ENCODE data around the gene CPA2. TPM values are rescaled to one million over a fixed set of nuclear protein-coding genes. Genes with fewer than 3 reads are reported as not detected.

The CPA2 gene
- total RNA-seq, 4 donors from 2014 or later, result not detected

GRCh38 chr7:130332259-130333053, 65.8 kb downstream of the CPA2 start:
- TF ChIP-seq CTCF (IDR thresholded peaks at IDR 0.05; ENCODE audit: low read depth), result no peak

- TF ChIP-seq CTCF (IDR thresholded peaks at IDR 0.05; ENCODE audit: low read depth), result no peak
These were observed 67.2 kb downstream of the CPA2 start for GRCh38 chr7:130333832-130334231.

GRCh38 chr7:130334274-130334673, 67.6 kb downstream of the CPA2 start:
- TF ChIP-seq CTCF (IDR thresholded peaks at IDR 0.05; ENCODE audit: low read depth), result no peak

GRCh38 chr7:130337410-130337971, 70.8 kb downstream of the CPA2 start:
- no peak for TF ChIP-seq CTCF (IDR thresholded peaks at IDR 0.05; ENCODE audit: low read depth)

GRCh38 chr7:130338233-130338632, 71.6 kb downstream of the CPA2 start:
- no peak for TF ChIP-seq CTCF (IDR thresholded peaks at IDR 0.05; ENCODE audit: low read depth)

Other genes with a start within 250 kb of the CPA2 start
- 10 to 100 TPM in 3 of 4 donors, 1 to 10 TPM in 1; 7.1 to 12.4 (median 11.5) TPM for gene ZC3HC1, start 215.5 kb upstream of the CPA2 start, total RNA-seq
- gene KLHDC10, start 196.3 kb upstream of the CPA2 start, total RNA-seq, result 10 to 100 TPM; 18.9 to 29.3 (median 25.1) TPM
- 10 to 100 TPM in 2 of 4 donors, 1 to 10 TPM in 2; 9.0 to 13.4 (median 10.4) TPM for gene TMEM209, start 61.5 kb upstream of the CPA2 start, total RNA-seq
- not detected for gene SSMEM1, start 59.0 kb upstream of the CPA2 start, total RNA-seq
- gene CPA4, start 26.3 kb downstream of the CPA2 start, total RNA-seq, result under 1 TPM in 2 of 4 donors, not detected in 2; 0.22 to 0.51 TPM
- gene CPA5, start 78.0 kb downstream of the CPA2 start, total RNA-seq, result not detected
- 1 to 10 TPM in 2 of 4 donors, under 1 TPM in 1, not detected in 1; 0.66 to 5.1 (median 3.3) TPM for gene CPA1, start 113.6 kb downstream of the CPA2 start, total RNA-seq
- gene CEP41, start 174.2 kb downstream of the CPA2 start, total RNA-seq, result 1 to 10 TPM; 3.2 to 6.0 (median 3.9) TPM
- gene MEST, start 225.2 kb downstream of the CPA2 start, total RNA-seq, result 100 to 1,000 TPM in 3 of 4 donors, 10 to 100 TPM in 1; 63.6 to 527 (median 235) TPM